ENCODE data around the gene NEO1. TPM values are rescaled to one million over a fixed set of nuclear protein-coding genes. Genes with fewer than 3 reads are reported as not detected.
A peak's percentile ranks its signal among the peaks of the same experiment; 100 is the strongest.

Gene NEO1
- total and polyA plus RNA-seq, 2 experiments from 2014 or later: 39.1 to 64.0 TPM

GRCh38 chr15:73120269-73120668 is 68.0 kb downstream of the NEO1 start:
- Histone ChIP-seq H3K27me3 (no peaks in the 10 kb centered on the region), H3K4me2 (no peak overlapping the region)
- TF ChIP-seq EZH2phosphoT487 (IDR thresholded peaks at IDR 0.05; ENCODE audit: low read depth, severe bottlenecking, unreplicated experiment): no peak
- TF ChIP-seq CTCF (IDR thresholded peaks at IDR 0.05; ENCODE audit: poor library complexity): no peak
- TF ChIP-seq EZH2 (IDR thresholded peaks at IDR 0.05; ENCODE audit: borderline replicate concordance): no peak

DNA sequence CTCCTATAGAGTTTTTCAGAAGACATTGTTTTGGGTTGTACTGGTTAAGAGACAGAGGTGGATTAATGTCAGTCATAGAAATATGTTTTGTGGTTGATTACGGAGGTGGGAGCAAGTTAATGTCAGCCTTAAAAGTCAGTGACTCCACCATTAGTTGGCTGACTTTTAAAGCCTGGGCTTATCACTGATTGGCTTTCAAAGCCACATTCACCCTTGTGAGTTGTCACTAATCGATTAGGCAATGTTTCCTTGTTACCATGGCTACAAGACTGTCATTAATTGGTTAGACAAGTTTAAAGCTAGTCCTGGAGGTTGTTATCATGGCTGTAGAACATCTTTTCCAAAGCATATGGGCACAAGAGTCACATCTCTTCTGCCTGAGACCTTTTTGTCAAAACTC is 73.0 kb downstream of the NEO1 start:
- WGBS (ENCODE audit: low lambda C conversion rate, missing lambda C conversion rate): 73% methylated on average over 2 of the region's 2 CpGs
- Histone ChIP-seq H3K27me3 (no peaks in the 10 kb centered on the region), H3K4me2 (no peak overlapping the region), H3K79me2 (peaks cover 6% of the 10 kb centered on the region), H2AFZ (no peak overlapping the region), H3K4me1 (ENCODE audit: insufficient read depth) (peaks cover 4% of the 10 kb centered on the region), H3K9me2 (replicated peaks; ENCODE audit: insufficient read depth) (no peaks in the 10 kb centered on the region), H3K27ac (no peak overlapping the region), H3K9me3 (ENCODE audit: low read depth) (no peaks in the 10 kb centered on the region), H3K36me3 (replicated peaks; ENCODE audit: insufficient read depth, low read depth) (no peaks in the 10 kb centered on the region), H4K20me1 (ENCODE audit: insufficient read depth, poor library complexity, severe bottlenecking) (peaks cover 5% of the 10 kb centered on the region), H3K4me3 (no peak overlapping the region)
- TF ChIP-seq EZH2phosphoT487 (IDR thresholded peaks at IDR 0.05; ENCODE audit: low read depth, severe bottlenecking, unreplicated experiment) (no peak), EZH2 (IDR thresholded peaks at IDR 0.05; ENCODE audit: borderline replicate concordance) (no peak), CTCF (IDR thresholded peaks at IDR 0.05; ENCODE audit: poor library complexity) (no peak)
- no peak for DNase-seq (ENCODE audit: low spot score)

More at GRCh38 chr15:73120269-73120668, 68.0 kb downstream of the NEO1 start:
- peaks cover 5% of the 10 kb centered on the region for H4K20me1 ChIP-seq (ENCODE audit: insufficient read depth, poor library complexity, severe bottlenecking)
- H3K9me3 ChIP-seq (ENCODE audit: low read depth): no peaks in the 10 kb centered on the region
- no peak for DNase-seq (ENCODE audit: low spot score)
- peaks cover under 1% of the 10 kb centered on the region for H3K4me1 ChIP-seq (ENCODE audit: insufficient read depth)
- H3K27ac ChIP-seq: no peak overlapping the region
- H3K79me2 ChIP-seq: peaks cover 15% of the 10 kb centered on the region
- no peaks in the 10 kb centered on the region for H3K36me3 ChIP-seq (replicated peaks; ENCODE audit: insufficient read depth, low read depth)
- H2AFZ ChIP-seq: no peak overlapping the region
- no peaks in the 10 kb centered on the region for H3K9me2 ChIP-seq (replicated peaks; ENCODE audit: insufficient read depth)
- no peak overlapping the region for H3K4me3 ChIP-seq

DNA sequence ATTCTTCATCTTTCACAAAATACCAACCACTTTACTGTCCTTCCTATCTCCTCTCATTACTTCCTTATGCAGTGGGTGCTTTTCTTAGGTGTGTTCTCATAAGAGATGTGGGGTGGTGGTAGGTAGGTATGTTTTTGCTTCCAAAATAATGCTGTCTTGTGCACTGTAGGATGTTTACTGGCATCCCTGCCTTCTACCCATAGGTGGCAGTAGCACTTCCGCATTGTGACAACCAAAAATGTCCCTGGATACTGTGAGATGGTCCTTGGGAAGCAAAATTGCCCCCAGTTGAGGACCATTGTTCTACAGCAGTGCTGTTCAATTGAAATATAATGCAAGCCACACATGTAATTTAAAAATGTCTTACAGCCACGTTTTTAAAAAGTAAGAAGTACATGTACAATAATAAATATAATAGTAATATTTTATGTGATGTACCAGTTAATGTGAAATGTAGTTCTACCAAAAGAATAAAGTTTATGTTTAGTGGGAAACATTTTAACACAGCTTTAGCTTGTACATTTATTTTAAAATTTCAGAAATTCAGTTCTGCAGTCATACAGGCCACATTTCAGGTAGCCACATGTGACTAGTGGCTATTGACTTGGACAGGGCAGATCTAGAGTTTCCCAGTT is 75.2 kb downstream of the NEO1 start:
- 69% methylated on average over 2 of the region's 2 CpGs for WGBS (ENCODE audit: low lambda C conversion rate, missing lambda C conversion rate)
- H3K27ac ChIP-seq: no peak overlapping the region
- H3K4me1 ChIP-seq (ENCODE audit: insufficient read depth): peaks cover 8% of the 10 kb centered on the region
- no peaks in the 10 kb centered on the region for H3K27me3 ChIP-seq
- TF ChIP-seq CTCF (IDR thresholded peaks at IDR 0.05; ENCODE audit: poor library complexity) (peak; percentile 59), EZH2 (IDR thresholded peaks at IDR 0.05; ENCODE audit: borderline replicate concordance) (no peak), EZH2phosphoT487 (IDR thresholded peaks at IDR 0.05; ENCODE audit: low read depth, severe bottlenecking, unreplicated experiment) (no peak)
- H3K9me3 ChIP-seq (ENCODE audit: low read depth): no peaks in the 10 kb centered on the region
- no peaks in the 10 kb centered on the region for H3K9me2 ChIP-seq (replicated peaks; ENCODE audit: insufficient read depth)
- no peak overlapping the region for H3K4me3 ChIP-seq
- H3K79me2 ChIP-seq: no peaks in the 10 kb centered on the region
- no peak overlapping the region for H2AFZ ChIP-seq
- no peaks in the 10 kb centered on the region for H4K20me1 ChIP-seq (ENCODE audit: insufficient read depth, poor library complexity, severe bottlenecking)
- no peak overlapping the region for H3K4me2 ChIP-seq
- DNase-seq (ENCODE audit: low spot score): peak; percentile 32
- H3K36me3 ChIP-seq (replicated peaks; ENCODE audit: insufficient read depth, low read depth): no peaks in the 10 kb centered on the region

All from hepatocyte (in vitro differentiated cells).